GM11168 (cell line): ENCODE results near the gene PPP6R3.

Source experiments
- in situ Hi-C: fragments of 300-500 bp; cut with MboI; formaldehyde crosslinking; loops from one replicate; pipeline ENCODE4 v1.12.0; 2022; ENCODE audit warnings: low sequenced_read_pairs; ENCODE audit not compliant: unreplicated experiment

The PPP6R3 gene

GRCh38 chr11:68545796-68546195, 85.2 kb downstream of the PPP6R3 start:
- in situ Hi-C loops, result no loop called here

GRCh38 chr11:68546555-68546954, 86.0 kb downstream of the PPP6R3 start:
- in situ Hi-C loops, result no loop called here

DNA sequence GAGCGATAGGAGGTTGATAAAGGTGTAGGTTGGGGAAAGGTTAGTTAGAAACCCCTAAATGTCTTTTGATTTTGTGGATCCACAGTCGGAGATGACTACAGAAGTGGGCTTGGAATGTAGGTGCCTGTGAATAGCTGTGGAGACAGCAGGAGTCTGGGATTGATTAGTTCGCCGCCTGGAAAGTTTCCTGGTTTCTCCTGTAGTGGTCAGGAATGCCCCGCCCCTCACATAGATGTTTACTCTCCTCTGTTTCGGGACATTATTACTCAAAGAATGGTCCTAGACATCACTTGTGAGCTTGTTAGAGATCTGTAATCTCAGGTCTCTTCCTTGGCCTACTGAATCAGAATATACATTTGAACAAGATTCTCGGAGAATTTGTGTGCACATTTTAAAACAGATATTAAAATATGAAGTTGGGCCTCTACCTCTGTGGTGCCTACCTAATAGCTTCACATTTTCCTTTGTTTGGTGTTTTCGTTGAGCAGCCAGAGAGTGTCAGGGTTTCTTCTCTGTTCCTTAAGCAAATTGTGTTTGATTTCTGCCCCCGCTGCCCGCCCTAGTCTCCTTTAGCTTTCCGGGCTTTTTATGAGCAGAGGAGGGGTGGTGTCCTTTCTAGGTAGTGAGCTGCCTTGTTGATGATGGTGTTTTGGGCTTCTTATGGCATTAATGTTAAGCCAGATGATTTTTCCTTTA, 89.4 kb downstream of the PPP6R3 start:
- in situ Hi-C loops, result no loop called here

DNA sequence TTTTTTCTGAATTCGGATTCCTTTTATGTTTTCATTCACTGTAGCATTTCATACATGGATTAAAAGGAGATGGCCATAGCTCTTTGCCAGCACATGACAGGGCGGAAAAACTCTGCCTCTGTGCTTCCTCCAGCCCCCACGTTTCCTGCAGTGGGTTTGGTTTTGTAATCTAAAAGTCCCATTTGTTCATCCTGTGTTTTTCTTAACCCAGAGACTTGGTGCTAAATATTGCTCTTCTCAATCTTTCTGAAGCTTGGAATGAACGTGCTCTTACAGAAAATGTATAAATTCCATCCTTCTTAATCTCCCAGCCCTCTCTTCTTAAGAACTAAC, 89.9 kb downstream of the PPP6R3 start:
- in situ Hi-C loops, result no loop called here

GRCh38 chr11:68551223-68551622, 90.7 kb downstream of the PPP6R3 start:
- in situ Hi-C loops, result no loop called here

- in situ Hi-C loops, result no loop called here
Observed at GRCh38 chr11:68551777-68552176, 91.2 kb downstream of the PPP6R3 start.

GRCh38 chr11:68552542-68552941, 92.0 kb downstream of the PPP6R3 start:
- in situ Hi-C loops, result no loop called here

DNA sequence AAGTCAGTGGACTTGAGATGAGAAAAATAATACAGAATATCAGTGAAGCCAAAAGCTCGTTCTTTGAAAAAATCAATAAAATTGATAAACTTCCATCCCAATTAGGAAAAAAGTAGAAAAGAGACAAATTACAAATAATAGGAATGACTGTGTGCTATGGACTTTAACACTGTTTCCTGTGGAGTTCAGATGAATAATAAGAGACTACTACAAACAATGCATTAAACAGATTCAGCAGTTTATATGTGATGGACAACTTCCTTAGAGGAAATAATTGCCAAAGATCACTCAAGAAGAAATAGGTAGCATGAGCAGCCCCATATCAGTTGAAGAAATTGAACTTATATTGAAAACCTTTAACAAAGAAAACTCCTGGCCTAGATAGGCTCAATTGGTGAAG, 99.7 kb downstream of the PPP6R3 start:
- in situ Hi-C loops, result loop anchor here (10.0 kb wide), 1 partner anchor 1655 kb away; no protein-coding TSS in a partner anchor

DNA sequence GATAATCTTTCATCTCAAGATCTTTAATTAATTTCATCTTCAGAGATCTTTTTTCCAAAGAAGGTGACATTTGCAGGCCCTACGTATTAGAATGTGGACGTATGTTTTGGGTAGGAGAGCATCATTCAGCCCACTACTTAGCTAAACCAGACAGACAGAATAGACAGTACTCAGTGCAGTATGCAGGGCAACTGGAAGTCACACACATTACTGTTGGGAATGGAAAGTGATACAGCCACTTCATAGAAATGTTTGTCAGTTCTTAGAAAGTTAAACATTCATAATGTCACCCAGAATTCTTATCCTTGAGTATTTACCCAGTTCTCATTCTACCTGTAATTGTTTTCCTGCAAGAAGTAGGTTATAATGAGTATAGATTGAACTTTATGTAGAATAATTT, 102.9 kb downstream of the PPP6R3 start:
- in situ Hi-C loops, result loop anchor here (10.0 kb wide), 1 partner anchor 1659 kb away; no protein-coding TSS in a partner anchor

- in situ Hi-C loops, result loop anchor here (10.0 kb wide), 1 partner anchor 1659 kb away; no protein-coding TSS in a partner anchor
Observed at GRCh38 chr11:68564261-68564660, 103.7 kb downstream of the PPP6R3 start.

DNA sequence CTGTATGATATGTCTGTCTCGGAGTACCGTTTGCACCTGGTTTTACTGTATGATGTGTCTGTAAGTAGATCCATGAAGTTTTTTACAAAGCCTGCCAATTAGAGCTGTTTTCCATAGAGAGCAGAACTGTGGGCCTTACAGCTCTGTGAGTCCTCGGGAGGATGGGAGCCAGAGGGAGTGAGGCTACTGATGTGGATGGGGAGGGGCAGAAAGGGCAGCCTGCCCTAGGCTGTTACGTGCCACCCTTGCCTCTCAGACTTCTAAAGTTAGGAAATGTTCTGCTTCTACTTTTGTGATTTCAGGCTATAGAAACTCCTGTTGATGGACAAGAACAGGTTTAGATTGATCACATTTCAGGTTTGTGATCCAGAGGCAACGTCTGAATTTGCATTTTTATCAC, 105.2 kb downstream of the PPP6R3 start:
- in situ Hi-C loops, result loop anchor here (10.0 kb wide), 1 partner anchor 1661 kb away; no protein-coding TSS in a partner anchor

- in situ Hi-C loops, result loop anchor here (10.0 kb wide), 1 partner anchor 1663 kb away; no protein-coding TSS in a partner anchor
Observed at GRCh38 chr11:68567553-68567952, 107.0 kb downstream of the PPP6R3 start.

DNA sequence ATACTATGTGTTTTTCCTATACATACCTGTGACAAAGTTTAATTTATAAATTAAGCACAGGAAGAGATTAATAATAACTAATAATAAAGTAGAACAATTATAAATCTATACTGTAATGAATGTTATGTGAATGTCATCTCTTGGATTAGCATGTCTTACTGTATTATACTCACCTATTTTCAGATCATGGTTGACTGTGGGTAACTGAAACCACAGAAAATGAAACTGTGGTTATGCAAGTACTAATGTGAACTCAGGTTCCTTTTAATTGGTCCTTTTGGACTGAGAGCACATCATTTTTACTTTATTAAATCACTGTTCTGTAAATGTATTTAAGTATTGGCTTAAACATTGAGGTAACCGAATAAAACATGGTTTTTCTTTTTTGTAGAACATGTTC, 108.8 kb downstream of the PPP6R3 start:
- in situ Hi-C loops, result loop anchor here (10.0 kb wide), 1 partner anchor 1665 kb away; no protein-coding TSS in a partner anchor

DNA sequence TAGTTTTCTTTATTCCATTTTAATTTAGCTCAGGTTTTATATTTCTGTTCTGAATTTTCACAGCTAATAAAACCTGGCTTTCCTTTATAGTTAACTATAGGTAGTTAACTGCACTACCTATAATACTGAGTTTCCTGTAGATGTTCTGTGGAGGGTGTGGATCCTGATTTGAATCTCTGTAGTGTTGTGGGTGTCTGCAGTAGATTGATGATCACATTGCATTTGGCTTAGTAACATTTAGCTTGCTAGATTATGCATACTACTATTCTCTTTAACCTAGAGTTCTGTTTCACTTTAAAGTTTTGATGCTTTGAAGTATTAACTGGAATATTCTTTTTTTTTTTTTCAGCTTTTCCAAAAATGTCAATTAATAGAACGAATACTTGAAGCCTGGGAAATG, 110.1 kb downstream of the PPP6R3 start:
- in situ Hi-C loops, result no loop called here

DNA sequence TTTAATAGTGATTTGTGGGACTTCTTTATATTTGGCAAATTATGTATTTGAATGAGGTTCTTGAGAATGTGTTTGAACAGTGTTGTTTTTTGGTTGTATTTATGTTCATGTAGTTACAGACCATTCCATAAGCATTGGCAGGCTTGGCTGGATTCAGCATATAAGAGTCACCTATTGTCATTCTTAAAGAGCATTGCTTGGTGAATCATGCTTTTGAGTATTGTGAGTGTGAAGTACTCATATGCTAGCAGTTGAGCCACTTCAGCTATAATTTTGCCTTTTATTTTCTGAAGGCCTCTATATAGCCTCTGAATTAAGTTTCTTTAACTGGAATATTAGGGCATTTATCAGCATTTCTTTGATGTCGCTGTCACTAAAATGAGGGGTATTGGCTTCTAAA, 113.8 kb downstream of the PPP6R3 start:
- in situ Hi-C loops, result no loop called here

GRCh38 chr11:68575025-68575665, 114.6 kb downstream of the PPP6R3 start:
- in situ Hi-C loops, result no loop called here

GRCh38 chr11:68579455-68579854, 118.9 kb downstream of the PPP6R3 start:
- in situ Hi-C loops, result no loop called here

DNA sequence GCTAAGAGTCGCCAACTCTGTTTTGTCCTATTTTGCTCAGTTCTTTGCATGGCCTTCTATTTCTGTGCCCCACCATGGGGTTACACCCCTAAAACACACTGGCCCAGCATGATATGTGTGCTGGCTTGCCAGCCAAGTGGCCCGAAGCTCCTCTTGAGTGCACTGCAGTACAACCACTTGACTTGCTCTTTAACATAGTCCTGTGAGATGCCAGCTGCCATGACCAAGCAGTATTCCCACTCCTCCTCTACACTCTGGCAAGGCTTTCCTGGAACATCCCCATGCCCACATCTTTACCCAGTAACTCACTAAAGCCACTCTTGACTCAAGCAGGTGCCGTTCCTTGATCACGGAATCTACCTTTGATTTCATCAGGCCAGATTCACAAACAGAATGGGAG, 120.9 kb downstream of the PPP6R3 start:
- in situ Hi-C loops, result no loop called here

GRCh38 chr11:68581901-68582300, 121.3 kb downstream of the PPP6R3 start:
- in situ Hi-C loops, result no loop called here

- in situ Hi-C loops, result no loop called here
Observed at GRCh38 chr11:68582416-68583040, 122.0 kb downstream of the PPP6R3 start.

- in situ Hi-C loops, result no loop called here
Observed at GRCh38 chr11:68583041-68583446, 122.5 kb downstream of the PPP6R3 start.
